ENCODE measurements around the gene SLC5A7. TPM values are rescaled to one million over a fixed set of nuclear protein-coding genes. Genes with fewer than 3 reads are reported as not detected.

SLC5A7 gene
- not detected for polyA plus RNA-seq (2013, experiment 1 of 2)
- not detected for polyA plus RNA-seq (2013, experiment 2 of 2)

DNA sequence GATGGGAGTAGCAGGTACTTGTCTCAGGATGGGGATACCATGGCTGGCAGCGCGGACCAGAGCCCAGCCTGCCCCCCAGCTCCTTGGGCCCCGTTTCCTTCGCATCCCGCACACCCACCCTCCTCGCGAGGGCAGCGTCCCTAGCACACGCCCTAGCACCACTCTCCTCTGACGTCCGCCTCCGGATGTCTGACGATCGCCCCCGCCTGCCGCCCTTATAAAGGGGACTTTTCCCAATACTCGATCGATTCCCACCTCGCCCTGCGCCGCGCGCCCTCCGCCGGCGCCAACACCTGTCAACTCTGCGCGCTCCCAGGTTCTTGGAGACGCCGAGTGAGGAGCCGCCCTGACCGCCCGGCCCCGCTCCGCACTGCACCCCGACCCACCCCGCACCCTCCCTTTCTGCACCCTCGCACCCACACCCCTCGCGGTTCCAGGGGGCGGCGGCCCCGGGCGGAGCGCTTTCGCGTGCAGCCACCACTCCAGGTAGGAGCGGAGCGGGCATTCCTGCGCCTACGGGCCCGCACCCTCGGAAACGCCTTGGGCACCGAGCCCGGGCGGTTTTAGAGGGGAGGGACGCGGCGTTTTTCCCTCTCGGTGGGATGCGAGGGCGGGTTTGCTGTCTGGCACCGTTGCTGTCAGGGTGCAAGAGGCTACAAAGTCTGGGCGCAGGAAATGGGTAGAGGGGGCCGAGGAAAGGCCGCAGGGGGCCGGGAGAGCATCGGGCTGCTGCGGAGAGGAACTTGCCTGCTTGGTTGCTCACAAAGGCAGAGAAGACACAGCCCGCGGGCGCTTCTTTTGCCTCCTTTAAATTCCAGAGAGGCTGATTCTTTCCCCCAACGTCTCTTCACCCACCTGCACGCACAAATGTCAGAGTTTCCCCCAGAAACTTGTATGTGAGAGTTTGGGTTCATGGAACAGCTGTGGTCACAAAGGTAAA, at the start of gene SLC5A7:
SLC5A7 (plus strand) TSS at position 247 of the 940 bp plus-strand sequence. CDS start 1,632 bp downstream, outside the sequence.
- Histone ChIP-seq H3K9me3 (replicated peaks in 1 of 2; ENCODE audit: control insufficient read depth in 2 of 2, insufficient read depth in 1 of 2, low read depth in 1 of 2, low read length in 2 of 2) (no peaks in the 10 kb centered on the region), H3K14ac (ENCODE audit: low read length) (no peak within 1 kb of the TSS), H2AFZ (ENCODE audit: low read length) (peak within 1 kb of the TSS; percentile 47), H2BK120ac (ENCODE audit: low read depth, low read length) (no peak within 1 kb of the TSS), H3K79me1 (ENCODE audit: low read depth, low read length) (no peaks in the 10 kb centered on the region), H3K23ac (ENCODE audit: low read depth, low read length, poor library complexity) (peak within 1 kb of the TSS; percentile 35), H4K8ac (ENCODE audit: low read depth, low read length) (no peak within 1 kb of the TSS), H3K27me3 (ENCODE audit: control insufficient read depth in 3 of 3, insufficient read depth in 3 of 3, low read depth in 1 of 3, low read length in 3 of 3) (peaks cover 0 to 50% (median 20%) of the 10 kb centered on the region in 3 experiments), H2BK12ac (ENCODE audit: low read length) (no peak within 1 kb of the TSS), H2BK5ac (ENCODE audit: low read length) (no peak within 1 kb of the TSS), H3K4me2 (ENCODE audit: insufficient read depth, low read length, poor library complexity, severe bottlenecking) (peak within 1 kb of the TSS; percentile 92), H3K4me3 (ENCODE audit: low read length in 2 of 2) (peak within 1 kb of the TSS in 1 of 2 donors; percentile 80), H2BK15ac (ENCODE audit: low read length) (no peak within 1 kb of the TSS), H3K27ac (replicated peaks; ENCODE audit: low read length) (no peak within 1 kb of the TSS), H4K91ac (ENCODE audit: low read depth, low read length, poor library complexity) (no peak within 1 kb of the TSS), H3K18ac (ENCODE audit: low read length) (peak within 1 kb of the TSS; percentile 42), H3K36me3 (replicated peaks in 1 of 2; ENCODE audit: control insufficient read depth in 2 of 2, insufficient read depth in 2 of 2, low read length in 2 of 2) (no peaks in the 10 kb centered on the region), H3K4me1 (ENCODE audit: control insufficient read depth in 2 of 2, insufficient read depth in 1 of 2, low read depth in 1 of 2, low read length in 2 of 2) (no peaks in the 10 kb centered on the region), H2AK5ac (ENCODE audit: low read depth, low read length) (no peak within 1 kb of the TSS), H3K9ac (ENCODE audit: low read depth, low read length, poor library complexity) (no peak within 1 kb of the TSS), H3K4ac (ENCODE audit: low read length) (no peak within 1 kb of the TSS)
- peak; percentile 8 for DNase-seq (ENCODE audit: low spot score)
- no CpG with 5 or more reads among the region's 75 CpGs for WGBS, 2 donors (ENCODE audit: extremely low coverage in 2 of 2, insufficient read length in 2 of 2, insufficient replicate concordance in 1 of 2)

DNA sequence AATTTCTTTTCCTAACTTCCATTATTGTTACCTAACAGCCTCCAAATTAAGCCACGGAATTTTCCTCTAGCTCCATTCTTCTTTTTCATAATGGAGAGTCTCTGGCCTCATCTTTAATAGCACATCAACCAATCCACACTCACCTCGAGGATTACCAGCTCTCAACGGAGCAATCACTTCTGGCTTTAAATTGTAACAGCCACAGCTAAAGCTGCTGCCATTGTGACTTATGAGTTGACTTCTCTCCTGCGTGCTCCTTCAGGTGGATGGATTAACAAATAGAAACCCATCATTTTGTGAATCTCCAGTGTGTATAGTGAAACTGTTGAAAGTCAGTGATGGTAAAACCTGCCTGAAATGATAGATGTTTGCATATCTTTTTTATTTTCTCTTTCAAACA, 24.9 kb upstream of the SLC5A7 start:
- Histone ChIP-seq H3K4me1 (ENCODE audit: control insufficient read depth in 2 of 2, insufficient read depth in 1 of 2, low read depth in 1 of 2, low read length in 2 of 2) (peaks cover 0 to 1% of the 10 kb centered on the region in 2 donors), H3K18ac (ENCODE audit: low read length) (no peak overlapping the region), H3K4ac (ENCODE audit: low read length) (no peak overlapping the region), H2BK12ac (ENCODE audit: low read length) (no peak overlapping the region), H3K36me3 (replicated peaks in 1 of 2; ENCODE audit: control insufficient read depth in 2 of 2, insufficient read depth in 2 of 2, low read length in 2 of 2) (no peaks in the 10 kb centered on the region), H3K23ac (ENCODE audit: low read depth, low read length, poor library complexity) (no peak overlapping the region), H3K4me3 (ENCODE audit: low read length in 2 of 2) (no peak overlapping the region), H3K9ac (ENCODE audit: low read depth, low read length, poor library complexity) (no peak overlapping the region), H3K27me3 (ENCODE audit: control insufficient read depth in 3 of 3, insufficient read depth in 3 of 3, low read depth in 1 of 3, low read length in 3 of 3) (no peaks in the 10 kb centered on the region), H3K14ac (ENCODE audit: low read length) (no peak overlapping the region), H2BK5ac (ENCODE audit: low read length) (no peak overlapping the region), H3K9me3 (replicated peaks in 1 of 2; ENCODE audit: control insufficient read depth in 2 of 2, insufficient read depth in 1 of 2, low read depth in 1 of 2, low read length in 2 of 2) (peaks cover 0 to 3% of the 10 kb centered on the region in 2 donors), H2BK15ac (ENCODE audit: low read length) (no peak overlapping the region), H2AFZ (ENCODE audit: low read length) (no peak overlapping the region), H2AK5ac (ENCODE audit: low read depth, low read length) (no peak overlapping the region), H4K8ac (ENCODE audit: low read depth, low read length) (no peak overlapping the region), H2BK120ac (ENCODE audit: low read depth, low read length) (no peak overlapping the region), H3K27ac (replicated peaks; ENCODE audit: low read length) (no peak overlapping the region), H3K4me2 (ENCODE audit: insufficient read depth, low read length, poor library complexity, severe bottlenecking) (no peak overlapping the region), H3K79me1 (ENCODE audit: low read depth, low read length) (no peaks in the 10 kb centered on the region), H4K91ac (ENCODE audit: low read depth, low read length, poor library complexity) (no peak overlapping the region)
- WGBS, 2 donors (ENCODE audit: extremely low coverage in 2 of 2, insufficient read length in 2 of 2, insufficient replicate concordance in 1 of 2) = no CpG with 5 or more reads among the region's 4 CpGs
- no peak for DNase-seq (ENCODE audit: low spot score)

DNA sequence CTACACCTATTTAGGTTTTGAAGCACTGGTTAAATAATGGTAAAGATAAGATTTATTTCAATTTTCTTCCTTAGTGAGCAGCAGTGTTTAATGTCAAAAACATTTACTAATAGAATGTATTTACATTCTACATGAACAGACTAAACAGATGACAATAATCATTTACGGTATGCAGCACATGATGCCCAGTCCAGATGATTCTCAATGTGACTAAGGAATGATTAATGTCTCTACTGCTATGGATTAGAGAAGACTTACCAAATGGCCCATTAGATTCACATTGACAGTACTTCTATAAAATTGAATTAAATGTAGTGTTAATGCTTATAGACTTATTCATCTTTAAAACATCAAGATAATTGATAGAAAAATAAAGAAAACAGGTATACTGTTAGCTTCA, 22.1 kb upstream of the SLC5A7 start:
- no peak overlapping the region for H2AK5ac ChIP-seq (ENCODE audit: low read depth, low read length)
- no peak overlapping the region for H3K14ac ChIP-seq (ENCODE audit: low read length)
- H3K27me3 ChIP-seq (ENCODE audit: control insufficient read depth in 3 of 3, insufficient read depth in 3 of 3, low read depth in 1 of 3, low read length in 3 of 3) = no peaks in the 10 kb centered on the region
- H3K4ac ChIP-seq (ENCODE audit: low read length) = no peak overlapping the region
- no peak overlapping the region for H2BK15ac ChIP-seq (ENCODE audit: low read length)
- no peaks in the 10 kb centered on the region for H3K36me3 ChIP-seq (replicated peaks in 1 of 2; ENCODE audit: control insufficient read depth in 2 of 2, insufficient read depth in 2 of 2, low read length in 2 of 2)
- H3K4me2 ChIP-seq (ENCODE audit: insufficient read depth, low read length, poor library complexity, severe bottlenecking) = no peak overlapping the region
- no peak overlapping the region for H3K18ac ChIP-seq (ENCODE audit: low read length)
- no CpG with 5 or more reads among the region's 1 CpG for WGBS, 2 donors (ENCODE audit: extremely low coverage in 2 of 2, insufficient read length in 2 of 2, insufficient replicate concordance in 1 of 2)
- H3K4me1 ChIP-seq (ENCODE audit: control insufficient read depth in 2 of 2, insufficient read depth in 1 of 2, low read depth in 1 of 2, low read length in 2 of 2) = peaks cover 0 to 1% of the 10 kb centered on the region in 2 donors
- H3K9ac ChIP-seq (ENCODE audit: low read depth, low read length, poor library complexity) = no peak overlapping the region
- no peak overlapping the region for H2AFZ ChIP-seq (ENCODE audit: low read length)
- no peak overlapping the region for H3K23ac ChIP-seq (ENCODE audit: low read depth, low read length, poor library complexity)
- no peak overlapping the region for H4K91ac ChIP-seq (ENCODE audit: low read depth, low read length, poor library complexity)
- H2BK5ac ChIP-seq (ENCODE audit: low read length) = no peak overlapping the region
- H2BK120ac ChIP-seq (ENCODE audit: low read depth, low read length) = no peak overlapping the region
- H3K79me1 ChIP-seq (ENCODE audit: low read depth, low read length) = no peaks in the 10 kb centered on the region
- H2BK12ac ChIP-seq (ENCODE audit: low read length) = no peak overlapping the region
- no peak overlapping the region for H4K8ac ChIP-seq (ENCODE audit: low read depth, low read length)
- no peak for DNase-seq (ENCODE audit: low spot score)
- H3K4me3 ChIP-seq (ENCODE audit: low read length in 2 of 2) = no peak overlapping the region
- peaks cover 0 to 3% of the 10 kb centered on the region in 2 donors for H3K9me3 ChIP-seq (replicated peaks in 1 of 2; ENCODE audit: control insufficient read depth in 2 of 2, insufficient read depth in 1 of 2, low read depth in 1 of 2, low read length in 2 of 2)
- H3K27ac ChIP-seq (replicated peaks; ENCODE audit: low read length) = no peak overlapping the region

DNA sequence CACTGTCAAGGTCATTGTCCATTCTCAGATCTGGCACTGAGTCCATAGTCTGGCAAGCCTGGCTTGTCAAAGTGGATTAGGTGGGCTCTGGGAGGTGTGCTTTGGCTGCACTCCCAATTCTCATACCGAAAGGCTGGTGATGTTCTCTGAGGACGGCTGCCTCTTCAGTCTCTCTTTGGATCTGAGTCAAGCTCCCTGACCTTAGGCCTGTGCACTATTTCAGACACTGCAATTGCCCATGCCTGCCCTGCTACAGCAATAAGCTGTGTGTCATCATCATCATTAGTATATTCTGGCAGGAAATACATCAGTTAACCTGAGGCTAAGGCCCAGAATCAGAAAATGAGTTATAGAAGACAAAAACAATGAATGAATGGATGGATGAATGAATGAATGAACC, 1.6 kb upstream of the SLC5A7 start:
- Histone ChIP-seq H3K9me3 (replicated peaks in 1 of 2; ENCODE audit: control insufficient read depth in 2 of 2, insufficient read depth in 1 of 2, low read depth in 1 of 2, low read length in 2 of 2) (no peaks in the 10 kb centered on the region), H2BK12ac (ENCODE audit: low read length) (no peak overlapping the region), H2BK120ac (ENCODE audit: low read depth, low read length) (no peak overlapping the region), H3K4me2 (ENCODE audit: insufficient read depth, low read length, poor library complexity, severe bottlenecking) (no peak overlapping the region), H2BK5ac (ENCODE audit: low read length) (no peak overlapping the region), H2AK5ac (ENCODE audit: low read depth, low read length) (no peak overlapping the region), H3K14ac (ENCODE audit: low read length) (no peak overlapping the region), H3K4ac (ENCODE audit: low read length) (no peak overlapping the region), H4K91ac (ENCODE audit: low read depth, low read length, poor library complexity) (no peak overlapping the region), H3K4me3 (ENCODE audit: low read length in 2 of 2) (peak overlapping the region in 1 of 2 donors; percentile 58), H3K27ac (replicated peaks; ENCODE audit: low read length) (no peak overlapping the region), H4K8ac (ENCODE audit: low read depth, low read length) (no peak overlapping the region), H3K18ac (ENCODE audit: low read length) (no peak overlapping the region), H2AFZ (ENCODE audit: low read length) (no peak overlapping the region), H3K4me1 (ENCODE audit: control insufficient read depth in 2 of 2, insufficient read depth in 1 of 2, low read depth in 1 of 2, low read length in 2 of 2) (no peaks in the 10 kb centered on the region), H3K9ac (ENCODE audit: low read depth, low read length, poor library complexity) (no peak overlapping the region), H2BK15ac (ENCODE audit: low read length) (no peak overlapping the region), H3K79me1 (ENCODE audit: low read depth, low read length) (no peaks in the 10 kb centered on the region), H3K27me3 (ENCODE audit: control insufficient read depth in 3 of 3, insufficient read depth in 3 of 3, low read depth in 1 of 3, low read length in 3 of 3) (peaks cover 0 to 50% (median 20%) of the 10 kb centered on the region in 3 experiments), H3K23ac (ENCODE audit: low read depth, low read length, poor library complexity) (no peak overlapping the region), H3K36me3 (replicated peaks in 1 of 2; ENCODE audit: control insufficient read depth in 2 of 2, insufficient read depth in 2 of 2, low read length in 2 of 2) (no peaks in the 10 kb centered on the region)
- DNase-seq (ENCODE audit: low spot score) = no peak
- WGBS, 2 donors (ENCODE audit: extremely low coverage in 2 of 2, insufficient read length in 2 of 2, insufficient replicate concordance in 1 of 2) = no CpG with 5 or more reads among the region's 2 CpGs
